ENCODE results near the gene RAPGEF5.

Gene RAPGEF5

DNA sequence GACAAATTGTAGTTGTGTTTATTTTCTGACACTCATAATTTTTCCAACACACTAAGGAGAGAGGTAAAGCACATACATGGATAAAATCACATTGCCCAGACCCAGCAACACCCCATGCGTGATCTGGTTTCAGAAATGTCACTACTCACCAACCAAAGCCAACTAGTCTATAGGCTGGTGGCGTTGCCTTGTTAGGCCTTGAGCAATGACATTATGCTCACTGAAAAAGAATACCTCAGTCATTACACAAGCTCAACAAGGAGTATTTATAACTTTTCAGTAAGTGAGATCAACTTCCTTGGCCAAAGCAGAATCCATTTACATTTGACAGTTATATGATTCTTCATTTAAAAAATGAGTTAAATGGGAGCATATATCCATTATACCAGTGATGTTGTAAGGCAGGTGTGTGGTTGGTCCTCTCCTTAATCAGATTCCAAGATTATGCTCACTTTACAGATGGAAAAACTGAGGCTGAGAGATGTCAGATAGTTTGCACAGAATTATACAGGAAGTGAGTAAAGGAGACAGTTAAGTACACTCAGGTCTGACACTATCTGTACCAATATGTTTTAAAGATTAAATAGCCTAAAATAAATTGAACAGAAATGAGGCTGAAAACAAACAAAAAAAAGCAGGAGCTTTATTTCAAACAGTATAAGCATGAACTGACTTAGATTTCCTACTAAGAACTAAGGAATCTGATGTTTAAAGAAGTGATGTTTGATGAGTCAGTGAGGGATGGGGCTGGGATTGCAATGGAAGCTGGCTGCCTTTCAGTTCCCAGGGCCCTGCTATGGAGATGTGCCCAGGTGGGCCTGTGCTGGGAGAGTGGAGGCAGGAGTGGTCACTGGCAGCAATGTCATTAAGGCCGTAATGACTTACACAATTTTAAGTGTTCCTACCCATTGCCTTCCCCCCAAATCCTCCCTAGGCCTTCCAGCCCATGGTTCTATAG is 118.3 kb downstream of the RAPGEF5 start:
- no peak for FAIRE-seq
- DNase-seq (ENCODE audit: insufficient read length, low spot score), result no peak
- no peak for TF ChIP-seq POLR2A (IDR thresholded peaks at IDR 0.05; ENCODE audit: low read depth, low read length)

DNA sequence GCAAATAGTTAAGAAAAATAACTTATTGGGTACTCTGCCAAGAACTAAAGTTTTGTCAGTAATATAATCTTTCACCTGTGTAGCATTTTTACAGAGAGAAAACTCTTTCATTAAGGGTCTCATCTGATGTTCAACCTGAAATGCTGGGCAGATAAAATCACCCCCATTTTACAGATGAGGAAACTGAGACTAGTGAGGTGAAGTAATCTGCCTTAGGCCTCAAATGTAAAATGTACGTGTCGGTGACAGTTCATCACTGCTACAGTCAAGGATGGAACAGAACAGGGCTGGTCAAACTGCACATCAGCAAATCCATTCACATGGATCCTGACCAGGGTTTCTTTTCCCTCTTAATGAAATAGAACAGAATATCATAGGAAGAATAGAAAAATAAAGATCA is 121.8 kb downstream of the RAPGEF5 start:
- TF ChIP-seq POLR2A (IDR thresholded peaks at IDR 0.05; ENCODE audit: low read depth, low read length), result no peak
- no peak for FAIRE-seq
- no peak for DNase-seq (ENCODE audit: insufficient read length, low spot score)

DNA sequence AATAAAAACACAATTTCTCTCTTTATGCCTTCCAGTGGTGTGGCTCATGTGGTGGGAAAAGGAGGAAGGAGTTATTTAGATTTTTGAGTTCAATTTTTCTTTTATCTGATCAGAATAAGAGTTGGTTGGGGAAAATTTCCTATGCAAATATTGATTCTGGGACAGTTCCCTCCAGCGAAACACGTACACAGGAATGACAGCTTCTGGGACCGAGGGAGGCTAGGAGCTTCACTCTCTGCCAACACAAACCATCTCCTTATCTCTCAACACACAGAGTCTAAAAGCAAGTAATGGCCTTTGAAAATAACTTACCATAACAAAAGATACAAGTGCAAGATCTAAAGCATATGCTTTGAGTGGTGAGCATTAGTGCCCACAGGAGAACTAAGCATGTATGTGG is 122.7 kb downstream of the RAPGEF5 start:
- no peak for DNase-seq (ENCODE audit: insufficient read length, low spot score)
- no peak for TF ChIP-seq POLR2A (IDR thresholded peaks at IDR 0.05; ENCODE audit: low read depth, low read length)
- FAIRE-seq, result no peak

DNA sequence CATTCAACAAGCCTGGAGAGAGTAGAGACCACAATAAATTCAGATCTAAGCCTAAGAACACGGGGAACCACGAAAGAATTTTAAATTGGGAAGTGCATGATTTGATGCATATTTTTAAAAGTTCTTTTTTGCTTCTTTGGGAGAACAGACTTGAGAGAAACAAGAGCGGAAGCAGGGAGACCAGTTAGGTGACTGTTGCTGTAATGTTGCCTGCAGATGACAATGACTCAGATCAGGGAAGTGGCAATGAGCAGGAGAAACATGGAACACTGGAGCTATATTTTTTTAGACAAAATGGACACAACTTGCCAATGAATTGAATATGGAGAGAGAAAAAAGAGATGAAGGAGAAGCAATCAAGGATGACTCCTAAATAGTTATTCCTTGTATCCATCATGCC is 125.1 kb downstream of the RAPGEF5 start:
- DNase-seq (ENCODE audit: insufficient read length, low spot score), result no peak

DNA sequence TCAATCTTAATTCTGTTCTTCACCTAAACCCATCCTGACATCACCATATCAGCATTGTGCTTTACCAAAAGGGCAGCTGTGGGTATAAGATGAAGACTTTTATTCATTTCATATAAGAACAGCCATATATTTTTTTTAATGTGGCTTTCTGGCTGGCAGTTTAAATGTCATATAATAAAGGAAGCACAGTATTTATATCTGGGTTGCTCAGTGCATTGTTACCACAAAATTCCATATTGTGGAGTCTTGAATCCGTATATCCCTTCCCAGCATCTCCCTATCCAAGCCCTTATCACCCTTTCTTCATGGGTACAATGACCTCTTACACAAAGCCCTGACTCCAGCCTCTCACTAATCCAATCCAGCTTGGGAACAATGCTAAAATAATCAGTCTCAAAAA is 125.8 kb downstream of the RAPGEF5 start:
- DNase-seq (ENCODE audit: insufficient read length, low spot score) (no peak), FAIRE-seq (no peak)
- TF ChIP-seq POLR2A (IDR thresholded peaks at IDR 0.05; ENCODE audit: low read depth, low read length), result no peak

More for the DNA sequence above, 125.1 kb downstream of the RAPGEF5 start:
- no peak for TF ChIP-seq POLR2A (IDR thresholded peaks at IDR 0.05; ENCODE audit: low read depth, low read length)
- no peak for FAIRE-seq

DNA sequence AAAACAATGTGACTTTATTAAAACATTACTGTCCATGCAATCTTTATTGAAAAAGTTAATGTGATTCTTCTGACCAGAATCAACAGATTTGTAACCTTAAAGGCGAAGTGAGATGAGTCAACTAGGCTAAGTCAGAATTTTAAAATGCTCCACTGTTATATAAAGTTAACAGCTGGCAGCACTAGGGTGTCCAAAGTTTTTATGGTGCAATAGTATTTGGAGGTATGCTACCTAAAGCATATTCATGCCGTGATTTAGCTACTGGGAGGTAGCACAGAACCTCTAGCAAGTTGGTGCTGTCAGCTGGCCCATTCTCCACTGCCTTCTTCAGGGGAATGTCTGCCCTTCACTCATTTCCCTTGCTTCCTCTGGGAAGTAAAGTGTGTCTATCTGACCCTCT is 126.7 kb downstream of the RAPGEF5 start:
- no peak for TF ChIP-seq POLR2A (IDR thresholded peaks at IDR 0.05; ENCODE audit: low read depth, low read length)
- FAIRE-seq (no peak), DNase-seq (ENCODE audit: insufficient read length, low spot score) (no peak)

DNA sequence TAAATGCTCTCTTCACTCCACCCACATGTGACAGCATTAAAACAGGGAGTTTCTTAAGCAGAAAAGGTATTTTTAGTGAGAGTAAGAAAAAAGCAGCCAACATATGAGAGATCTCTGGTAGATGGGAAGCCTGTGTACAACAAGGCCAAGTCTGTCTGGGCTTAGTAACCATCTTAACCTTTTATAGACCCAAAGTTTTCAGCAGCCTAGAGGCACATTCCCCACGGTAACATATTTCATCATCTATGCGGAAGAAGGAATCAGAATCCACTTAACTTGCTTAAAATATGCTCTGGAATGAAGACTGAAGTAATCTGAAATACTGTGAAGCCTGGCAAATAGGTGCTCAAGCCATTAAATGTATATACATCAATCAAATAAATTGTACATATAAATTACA is 127.8 kb downstream of the RAPGEF5 start:
- FAIRE-seq, result no peak
- no peak for DNase-seq (ENCODE audit: insufficient read length, low spot score)
- TF ChIP-seq POLR2A (IDR thresholded peaks at IDR 0.05; ENCODE audit: low read depth, low read length), result no peak

DNA sequence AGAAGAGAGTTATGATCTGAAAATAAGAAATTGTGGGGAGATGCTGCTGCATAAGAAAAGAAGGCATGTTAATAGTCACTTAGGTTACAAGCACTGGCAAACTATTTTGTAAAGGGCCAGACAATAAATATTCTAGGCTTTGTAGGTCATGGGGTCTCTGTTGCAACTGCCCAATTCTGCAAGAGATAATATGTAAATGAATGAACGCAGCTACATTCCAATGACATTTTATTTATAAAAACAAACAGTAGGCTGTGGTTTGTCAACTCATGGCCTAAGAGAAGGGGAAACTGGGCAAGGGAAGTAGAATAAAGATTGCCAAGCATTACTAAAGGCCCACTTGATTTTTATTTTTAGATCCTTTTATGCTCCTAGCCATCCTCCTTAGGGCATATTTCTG is 133.1 kb downstream of the RAPGEF5 start:
- DNase-seq (ENCODE audit: insufficient read length, low spot score), result no peak
- no peak for TF ChIP-seq POLR2A (IDR thresholded peaks at IDR 0.05; ENCODE audit: low read depth, low read length)
- FAIRE-seq, result no peak

DNA sequence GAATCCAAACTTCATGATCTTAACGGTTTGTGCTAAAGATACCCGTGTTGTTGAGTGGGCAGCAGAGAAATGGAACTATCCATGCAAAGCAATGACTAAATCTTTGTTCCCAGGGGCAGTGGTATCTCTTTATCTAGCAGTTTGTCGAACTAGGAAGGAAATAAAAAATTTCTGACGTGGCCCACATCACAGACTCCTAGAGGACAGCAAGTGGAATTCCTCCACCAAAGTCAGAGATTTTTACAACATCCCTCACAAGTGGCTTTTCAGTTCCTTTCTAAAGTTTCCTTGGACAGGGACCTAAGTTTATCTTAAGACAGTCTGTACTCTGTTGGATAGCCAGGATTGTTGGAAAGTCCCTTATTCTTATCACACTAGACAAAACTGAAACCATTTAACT is 136.0 kb downstream of the RAPGEF5 start:
- no peak for TF ChIP-seq POLR2A (IDR thresholded peaks at IDR 0.05; ENCODE audit: low read depth, low read length)
- FAIRE-seq (no peak), DNase-seq (ENCODE audit: insufficient read length, low spot score) (no peak)

DNA sequence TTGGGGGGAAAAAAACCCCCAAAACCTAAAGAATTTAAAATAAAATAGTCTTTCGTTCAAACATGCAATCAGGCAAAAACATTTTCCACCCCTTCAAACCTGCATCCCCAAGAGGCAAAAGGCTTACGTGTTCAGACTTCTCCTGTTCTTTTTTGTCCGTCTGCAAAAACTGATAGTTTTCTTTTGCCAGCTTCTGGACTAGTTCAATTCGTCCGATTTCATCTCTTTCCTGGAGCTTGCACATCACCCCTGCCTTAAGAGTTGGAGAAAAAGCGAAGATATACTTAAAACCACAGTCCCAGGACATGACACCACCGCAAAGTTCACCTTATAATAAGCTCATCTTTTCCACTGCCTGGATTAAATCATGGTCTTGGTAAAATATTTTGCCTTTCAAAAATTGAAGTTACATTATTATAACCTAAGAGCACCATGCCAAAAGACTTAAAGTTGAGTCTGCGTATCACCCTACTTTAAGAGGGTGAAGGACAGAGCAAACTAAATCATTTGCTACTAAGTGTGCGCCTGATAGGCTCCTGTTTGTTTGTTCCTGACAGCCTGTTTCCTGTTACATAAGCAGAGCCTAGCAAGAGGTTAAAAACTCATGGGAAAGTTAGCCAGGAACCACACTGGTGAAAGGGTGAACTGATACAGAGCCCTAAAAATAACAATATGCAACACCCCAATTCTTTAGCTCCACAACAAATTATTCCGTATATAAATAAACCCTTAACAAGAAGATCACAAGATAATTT is 137.0 kb downstream of the RAPGEF5 start:
- TF ChIP-seq POLR2A (IDR thresholded peaks at IDR 0.05; ENCODE audit: low read depth, low read length), result no peak
- FAIRE-seq (no peak), DNase-seq (ENCODE audit: insufficient read length, low spot score) (no peak)

DNA sequence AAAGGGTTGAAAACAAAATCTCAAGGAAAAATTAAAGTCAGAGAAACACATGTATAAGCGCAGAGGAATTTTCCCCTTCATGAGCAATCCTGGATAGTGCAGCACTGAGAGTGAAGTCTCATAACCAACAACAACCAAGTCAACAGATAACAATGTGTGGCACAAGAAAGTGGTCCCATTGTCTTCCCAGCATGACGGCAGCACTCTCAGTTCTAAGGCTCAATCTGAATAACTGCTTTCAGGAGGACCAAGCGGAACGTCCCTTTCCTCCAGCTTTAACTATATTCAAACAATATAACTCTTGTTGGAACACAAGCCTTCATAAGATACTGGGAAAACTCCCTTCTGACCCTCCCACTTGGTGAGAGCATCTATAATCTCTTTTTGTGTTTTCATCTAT is 137.9 kb downstream of the RAPGEF5 start:
- no peak for DNase-seq (ENCODE audit: insufficient read length, low spot score)
- TF ChIP-seq POLR2A (IDR thresholded peaks at IDR 0.05; ENCODE audit: low read depth, low read length), result no peak
- FAIRE-seq, result no peak

DNA sequence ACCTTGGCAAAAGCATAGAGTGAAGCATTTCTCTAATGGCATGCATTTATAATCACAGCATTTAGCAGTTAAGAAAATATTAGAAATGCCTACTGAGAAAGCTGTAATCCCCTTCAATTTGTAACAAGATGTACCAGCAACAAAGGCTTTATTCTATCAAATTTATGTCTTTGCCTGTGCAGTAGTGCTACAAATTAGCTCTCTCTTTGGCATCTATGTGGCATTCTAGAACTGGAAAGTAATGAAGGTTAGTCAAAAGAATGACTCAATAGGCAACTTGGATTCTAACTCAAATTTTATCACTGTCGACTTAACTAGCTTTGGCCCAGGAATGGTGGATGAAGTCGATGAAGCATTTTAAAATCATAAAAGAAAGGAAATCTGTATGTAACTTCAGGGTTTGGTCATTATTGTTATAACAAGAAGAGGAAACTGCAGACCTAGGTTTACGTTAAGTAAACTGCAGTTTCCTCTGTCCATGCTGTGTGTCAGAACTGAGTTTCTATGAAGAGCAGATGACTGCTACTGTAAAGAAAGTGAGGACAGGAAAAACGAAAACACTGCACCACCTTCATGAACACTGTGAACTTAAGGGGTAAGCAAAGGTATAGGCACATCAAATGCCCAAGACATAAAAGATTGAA is 140.0 kb downstream of the RAPGEF5 start:
- FAIRE-seq (no peak), DNase-seq (ENCODE audit: insufficient read length, low spot score) (no peak)
- TF ChIP-seq POLR2A (IDR thresholded peaks at IDR 0.05; ENCODE audit: low read depth, low read length), result no peak

DNA sequence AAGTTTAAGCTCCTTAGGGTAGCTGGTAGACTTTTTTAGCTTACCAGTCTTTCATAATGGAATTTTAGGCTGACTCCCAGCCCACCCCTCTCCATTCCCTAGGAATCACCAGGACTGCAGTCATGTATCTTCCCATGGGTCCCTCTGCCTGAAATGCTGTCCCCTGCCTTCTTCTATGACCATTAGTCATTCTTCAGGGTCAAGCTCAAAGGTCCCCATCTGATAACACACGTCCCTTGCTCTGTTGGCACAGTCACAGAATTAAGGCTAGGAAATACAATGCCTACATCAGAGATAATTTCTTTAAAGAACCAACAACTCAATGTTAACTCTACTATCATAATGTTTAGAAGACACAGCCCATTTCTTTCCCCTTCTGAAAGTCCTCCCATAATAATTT is 140.6 kb downstream of the RAPGEF5 start:
- no peak for DNase-seq (ENCODE audit: insufficient read length, low spot score)
- FAIRE-seq, result no peak

DNA sequence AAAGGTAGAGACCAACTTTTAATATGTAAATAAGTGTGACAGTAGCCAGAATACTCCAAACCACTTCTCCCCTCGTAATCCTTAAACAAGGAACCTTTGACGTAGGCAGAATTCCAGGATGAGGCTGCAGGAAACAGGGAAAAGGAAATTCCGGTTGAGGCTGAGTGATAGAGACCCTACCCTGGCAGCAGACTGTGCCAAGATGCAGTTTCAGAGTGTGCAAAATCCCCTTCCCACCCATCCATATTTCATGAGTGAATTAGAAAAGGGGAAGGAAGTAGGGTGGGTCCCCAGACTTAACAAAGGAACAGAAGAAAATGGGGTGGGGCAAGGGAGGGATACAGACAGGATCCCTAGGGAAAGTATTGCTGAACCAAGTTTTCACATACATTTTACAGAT is 143.0 kb downstream of the RAPGEF5 start:
- FAIRE-seq, result no peak
- DNase-seq (ENCODE audit: insufficient read length, low spot score), result no peak
- TF ChIP-seq POLR2A (IDR thresholded peaks at IDR 0.05; ENCODE audit: low read depth, low read length), result no peak

More for the DNA sequence above, 140.6 kb downstream of the RAPGEF5 start:
- TF ChIP-seq POLR2A (IDR thresholded peaks at IDR 0.05; ENCODE audit: low read depth, low read length), result no peak
